GM21381 (cell line): ENCODE data around the gene RNF40.

Source experiments
- ATAC-seq: cut with Tn5 transposase; IDR thresholded peaks from one replicate; pipeline ENCODE4 v1.9.1; 2021; ENCODE audit warnings: mild to moderate bottlenecking, moderate library complexity; ENCODE audit not compliant: unreplicated experiment

The RNF40 gene

GRCh38 chr16:30761928-30762902, at the start of gene RNF40, which contains the start of gene CFAP119:
TSS of gene RNF40 (plus strand) at chr16:30762322. CDS start at chr16:30762546, 224 bp downstream.
TSS of gene CFAP119 (minus strand) at chr16:30762062. CDS start at chr16:30761748, 314 bp downstream.
- peak; percentile 87 for ATAC-seq

GRCh38 chr16:30715750-30716445, 46.2 kb upstream of the RNF40 start:
- ATAC-seq = no peak

GRCh38 chr16:30720086-30720485, 42.0 kb upstream of the RNF40 start:
- no peak for ATAC-seq

- no peak for ATAC-seq
Observed at GRCh38 chr16:30720694-30721093, 41.4 kb upstream of the RNF40 start.

GRCh38 chr16:30721167-30721566, 41.0 kb upstream of the RNF40 start:
- no peak for ATAC-seq

- no peak for ATAC-seq
Observed at GRCh38 chr16:30721606-30722005, 40.5 kb upstream of the RNF40 start.

GRCh38 chr16:30722443-30722842, 39.7 kb upstream of the RNF40 start:
- no peak for ATAC-seq

GRCh38 chr16:30722916-30723315, 39.2 kb upstream of the RNF40 start:
- ATAC-seq = no peak

- ATAC-seq = no peak
Observed at GRCh38 chr16:30723725-30724355, 38.3 kb upstream of the RNF40 start.

- ATAC-seq = no peak
Observed at GRCh38 chr16:30724641-30725417, 37.3 kb upstream of the RNF40 start.

- ATAC-seq = no peak
Observed at GRCh38 chr16:30725418-30725792, 36.7 kb upstream of the RNF40 start.

GRCh38 chr16:30728321-30728720, 33.8 kb upstream of the RNF40 start:
- no peak for ATAC-seq

- no peak for ATAC-seq
Observed at GRCh38 chr16:30728899-30729672, 33.0 kb upstream of the RNF40 start.

- no peak for ATAC-seq
Observed at GRCh38 chr16:30731411-30731810, 30.7 kb upstream of the RNF40 start.

GRCh38 chr16:30736995-30737793, 24.9 kb upstream of the RNF40 start:
- ATAC-seq = no peak

GRCh38 chr16:30737794-30738648, 24.1 kb upstream of the RNF40 start:
- no peak for ATAC-seq

- ATAC-seq = no peak
Observed at GRCh38 chr16:30738984-30739951, 22.9 kb upstream of the RNF40 start.
